HL-60 (cell line): ENCODE results near the gene CAPN8.

Experiments
- CTCF ChIP-seq: IDR thresholded peaks from one replicate; pipeline ENCODE4 v1.5.1; 2011; ENCODE audit warnings: low read length, control low read depth, inconsistent platforms; ENCODE audit not compliant: insufficient read depth
- TF ChIP-seq, protein P1 (sequence below): IDR thresholded peaks from 2 replicates; pipeline ENCODE4 v1.6.1; 2012; ENCODE audit warnings: low read depth; ENCODE audit not compliant: insufficient replicate concordance

- no peak for TF ChIP-seq CTCF
- TF ChIP-seq, protein P1, sequence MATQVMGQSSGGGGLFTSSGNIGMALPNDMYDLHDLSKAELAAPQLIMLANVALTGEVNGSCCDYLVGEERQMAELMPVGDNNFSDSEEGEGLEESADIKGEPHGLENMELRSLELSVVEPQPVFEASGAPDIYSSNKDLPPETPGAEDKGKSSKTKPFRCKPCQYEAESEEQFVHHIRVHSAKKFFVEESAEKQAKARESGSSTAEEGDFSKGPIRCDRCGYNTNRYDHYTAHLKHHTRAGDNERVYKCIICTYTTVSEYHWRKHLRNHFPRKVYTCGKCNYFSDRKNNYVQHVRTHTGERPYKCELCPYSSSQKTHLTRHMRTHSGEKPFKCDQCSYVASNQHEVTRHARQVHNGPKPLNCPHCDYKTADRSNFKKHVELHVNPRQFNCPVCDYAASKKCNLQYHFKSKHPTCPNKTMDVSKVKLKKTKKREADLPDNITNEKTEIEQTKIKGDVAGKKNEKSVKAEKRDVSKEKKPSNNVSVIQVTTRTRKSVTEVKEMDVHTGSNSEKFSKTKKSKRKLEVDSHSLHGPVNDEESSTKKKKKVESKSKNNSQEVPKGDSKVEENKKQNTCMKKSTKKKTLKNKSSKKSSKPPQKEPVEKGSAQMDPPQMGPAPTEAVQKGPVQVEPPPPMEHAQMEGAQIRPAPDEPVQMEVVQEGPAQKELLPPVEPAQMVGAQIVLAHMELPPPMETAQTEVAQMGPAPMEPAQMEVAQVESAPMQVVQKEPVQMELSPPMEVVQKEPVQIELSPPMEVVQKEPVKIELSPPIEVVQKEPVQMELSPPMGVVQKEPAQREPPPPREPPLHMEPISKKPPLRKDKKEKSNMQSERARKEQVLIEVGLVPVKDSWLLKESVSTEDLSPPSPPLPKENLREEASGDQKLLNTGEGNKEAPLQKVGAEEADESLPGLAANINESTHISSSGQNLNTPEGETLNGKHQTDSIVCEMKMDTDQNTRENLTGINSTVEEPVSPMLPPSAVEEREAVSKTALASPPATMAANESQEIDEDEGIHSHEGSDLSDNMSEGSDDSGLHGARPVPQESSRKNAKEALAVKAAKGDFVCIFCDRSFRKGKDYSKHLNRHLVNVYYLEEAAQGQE: no peak
These were observed 44.2 kb downstream of the CAPN8 start for GRCh38 chr1:223621312-223621734.
